Loucy (cell line): Measurements from ENCODE around the gene GBP2.

Experiments used
- H2AFZ ChIP-seq: fragments of 200-600 bp; sonication (generic); 2 replicates; pipeline ENCODE4 v1.6.0; 2016; ENCODE audit warnings: antibody characterized with exemption, mild to moderate bottlenecking, low read length, moderate library complexity
- H3F3A ChIP-seq: fragments of 200-600 bp; 2 replicates; pipeline ENCODE4 v1.6.0; 2016; ENCODE audit warnings: antibody characterized with exemption, low read depth, mild to moderate bottlenecking
- H3K27me3 ChIP-seq: fragments of 200-600 bp; sonication (generic); 2 replicates; pipeline ENCODE4 v1.6.1; 2014; ENCODE audit warnings: low read length, mild to moderate bottlenecking; ENCODE audit not compliant: insufficient read depth, poor library complexity, severe bottlenecking
- H3K36me3 ChIP-seq: fragments of 200-600 bp; sonication (generic); 2 replicates; pipeline ENCODE4 v1.6.1; 2016; ENCODE audit warnings: low read length; ENCODE audit not compliant: insufficient read depth
- H3K4me1 ChIP-seq: fragments of 200-600 bp; sonication (generic); 2 replicates; pipeline ENCODE4 v1.5.1; 2014; ENCODE audit warnings: low read length, mild to moderate bottlenecking; ENCODE audit not compliant: insufficient read depth, poor library complexity, severe bottlenecking
- H3K4me2 ChIP-seq: fragments of 200-600 bp; sonication (generic); 2 replicates; pipeline ENCODE4 v1.6.0; 2014; ENCODE audit warnings: antibody characterized with exemption, low read length, low read depth, mild to moderate bottlenecking; ENCODE audit not compliant: poor library complexity, severe bottlenecking
- H3K4me3 ChIP-seq: fragments of 200-600 bp; sonication (generic); 2 replicates; pipeline ENCODE4 v1.5.1; 2014; ENCODE audit warnings: low read length, mild to moderate bottlenecking, mixed read lengths; ENCODE audit not compliant: poor library complexity, severe bottlenecking
- H3K79me2 ChIP-seq: fragments of 200-600 bp; sonication (generic); 2 replicates; pipeline ENCODE4 v1.6.1; 2014; ENCODE audit warnings: low read length; ENCODE audit not compliant: insufficient read depth
- H3K9ac ChIP-seq: fragments of 200-600 bp; sonication (generic); 2 replicates; pipeline ENCODE4 v1.6.0; 2014; ENCODE audit warnings: mild to moderate bottlenecking, low read depth, low read length, moderate library complexity; ENCODE audit not compliant: poor library complexity, severe bottlenecking
- H3K9me2 ChIP-seq: fragments of 200-600 bp; sonication (generic); replicated peaks from 2 replicates; pipeline ENCODE4 v1.6.1; 2016; ENCODE audit warnings: low read depth, low read length, mixed read lengths
- H3K9me3 ChIP-seq: fragments of 200-600 bp; sonication (generic); 2 replicates; pipeline ENCODE4 v1.6.1; 2014; ENCODE audit warnings: mild to moderate bottlenecking, antibody characterized with exemption, low read length, low read depth; ENCODE audit not compliant: insufficient read depth
- H4K20me1 ChIP-seq: fragments of 200-600 bp; sonication (generic); 2 replicates; pipeline ENCODE4 v1.6.0; 2014; ENCODE audit warnings: antibody characterized with exemption, low read length, mild to moderate bottlenecking; ENCODE audit not compliant: insufficient read depth, poor library complexity, severe bottlenecking
- CTCF ChIP-seq: fragments of 200-600 bp; sonication (generic); conservative IDR thresholded peaks from 2 replicates; pipeline ENCODE4 v1.5.1; 2014; ENCODE audit warnings: mild to moderate bottlenecking, antibody characterized with exemption, low read length
- EZH2phosphoT487 ChIP-seq: fragments of 200-600 bp; IDR thresholded peaks from 2 replicates; pipeline ENCODE4 v1.6.1; 2018; ENCODE audit warnings: antibody characterized with exemption, mild to moderate bottlenecking, moderate library complexity, borderline replicate concordance

GBP2 gene

GRCh38 chr1:89147678-89148658, 22.1 kb upstream of the GBP2 start:
- H3K27me3 ChIP-seq = no peaks in the 10 kb centered on the region
- H3K9me3 ChIP-seq = no peaks in the 10 kb centered on the region
- H3K36me3 ChIP-seq = no peaks in the 10 kb centered on the region
- no peak for TF ChIP-seq EZH2phosphoT487
- TF ChIP-seq CTCF = no peak
- H2AFZ ChIP-seq = no peak overlapping the region
- H3K4me3 ChIP-seq = no peak overlapping the region
- no peaks in the 10 kb centered on the region for H3K79me2 ChIP-seq
- H3F3A ChIP-seq = no peaks in the 10 kb centered on the region
- H3K4me1 ChIP-seq = peaks cover 7% of the 10 kb centered on the region
- no peak overlapping the region for H3K9ac ChIP-seq
- H3K4me2 ChIP-seq = no peak overlapping the region
- no peaks in the 10 kb centered on the region for H4K20me1 ChIP-seq
- H3K9me2 ChIP-seq = no peaks in the 10 kb centered on the region

- no peak overlapping the region for H3K4me3 ChIP-seq
- H3K9me2 ChIP-seq = no peaks in the 10 kb centered on the region
- no peak overlapping the region for H3K9ac ChIP-seq
- H3K27me3 ChIP-seq = no peaks in the 10 kb centered on the region
- no peak overlapping the region for H3K4me2 ChIP-seq
- peaks cover 7% of the 10 kb centered on the region for H3K4me1 ChIP-seq
- TF ChIP-seq CTCF = no peak
- TF ChIP-seq EZH2phosphoT487 = no peak
- no peaks in the 10 kb centered on the region for H3F3A ChIP-seq
- H3K9me3 ChIP-seq = no peaks in the 10 kb centered on the region
- H2AFZ ChIP-seq = no peak overlapping the region
- no peaks in the 10 kb centered on the region for H3K36me3 ChIP-seq
- no peaks in the 10 kb centered on the region for H3K79me2 ChIP-seq
- H4K20me1 ChIP-seq = no peaks in the 10 kb centered on the region
Measured at GRCh38 chr1:89146721-89147120, 20.8 kb upstream of the GBP2 start.

- Histone ChIP-seq H3K4me2 (no peak overlapping the region), H3K9me2 (no peaks in the 10 kb centered on the region), H2AFZ (no peak overlapping the region), H3K4me1 (peaks cover 7% of the 10 kb centered on the region), H3K9me3 (no peaks in the 10 kb centered on the region), H4K20me1 (no peaks in the 10 kb centered on the region), H3K27me3 (no peaks in the 10 kb centered on the region), H3F3A (no peaks in the 10 kb centered on the region), H3K79me2 (no peaks in the 10 kb centered on the region), H3K4me3 (no peak overlapping the region), H3K9ac (no peak overlapping the region), H3K36me3 (no peaks in the 10 kb centered on the region)
- TF ChIP-seq EZH2phosphoT487 = no peak
- no peak for TF ChIP-seq CTCF
Measured at GRCh38 chr1:89143484-89143883, 17.6 kb upstream of the GBP2 start.
